Measurements from ENCODE around the gene ITGAL. TPM values are rescaled to one million over a fixed set of nuclear protein-coding genes. Genes with fewer than 3 reads are reported as not detected.
A peak's percentile ranks its signal among the peaks of the same experiment; 100 is the strongest.
"Not testable (repeated sequence)": the region's sequence is repeated elsewhere in the genome, so short reads cannot be mapped to it uniquely, and the experiment has no call there.

ITGAL gene
- total RNA-seq, 2 donors from 2014 or later, result 319 to 344 TPM

- Mint-ChIP-seq H3K4me3 (peak overlapping the region; percentile 91), H3K27me3 (no peaks in the 10 kb centered on the region), H3K27ac (peak overlapping the region; percentile 90), H3K36me3 (ENCODE audit: low read depth) (peaks cover 31% of the 10 kb centered on the region), H3K9me3 (peaks cover 3% of the 10 kb centered on the region), H3K4me1 (peaks cover 28% of the 10 kb centered on the region)
- no peak for ATAC-seq (replicated peaks)
These were observed 26.3 kb upstream of the ITGAL start for GRCh38 chr16:30446203-30446595.

- H3K4me1 Mint-ChIP-seq, result peaks cover 28% of the 10 kb centered on the region
- ATAC-seq (replicated peaks), result no peak
- H3K9me3 Mint-ChIP-seq, result peaks cover 3% of the 10 kb centered on the region
- peaks cover 31% of the 10 kb centered on the region for H3K36me3 Mint-ChIP-seq (ENCODE audit: low read depth)
- no peaks in the 10 kb centered on the region for H3K27me3 Mint-ChIP-seq
- H3K27ac Mint-ChIP-seq, result no peak overlapping the region
- no peak overlapping the region for H3K4me3 Mint-ChIP-seq
These were observed 24.9 kb upstream of the ITGAL start for GRCh38 chr16:30447512-30448226.

GRCh38 chr16:30449116-30449435 lies 23.5 kb upstream of the ITGAL start:
- H3K9me3 Mint-ChIP-seq, result peaks cover 3% of the 10 kb centered on the region
- no peak overlapping the region for H3K4me3 Mint-ChIP-seq
- ATAC-seq (replicated peaks), result no peak
- H3K27ac Mint-ChIP-seq, result no peak overlapping the region
- peaks cover 16% of the 10 kb centered on the region for H3K4me1 Mint-ChIP-seq
- H3K36me3 Mint-ChIP-seq (ENCODE audit: low read depth), result peaks cover 18% of the 10 kb centered on the region
- H3K27me3 Mint-ChIP-seq, result no peaks in the 10 kb centered on the region

GRCh38 chr16:30452709-30453580 lies 19.6 kb upstream of the ITGAL start:
- peaks cover 18% of the 10 kb centered on the region for H3K4me1 Mint-ChIP-seq
- H3K27ac Mint-ChIP-seq; ATAC-seq (replicated peaks); H3K9me3 Mint-ChIP-seq; H3K27me3 Mint-ChIP-seq; H3K4me3 Mint-ChIP-seq; H3K36me3 Mint-ChIP-seq (ENCODE audit: low read depth): not testable (repeated sequence)

- no peak for ATAC-seq (replicated peaks)
- Mint-ChIP-seq H3K4me1 (peaks cover 24% of the 10 kb centered on the region), H3K27me3 (no peaks in the 10 kb centered on the region), H3K4me3 (peak overlapping the region; percentile 79), H3K36me3 (ENCODE audit: low read depth) (peaks cover 9% of the 10 kb centered on the region), H3K27ac (peak overlapping the region; percentile 82), H3K9me3 (no peaks in the 10 kb centered on the region)
These were observed 16.2 kb upstream of the ITGAL start for GRCh38 chr16:30456302-30456701.

GRCh38 chr16:30457256-30457655 lies 15.3 kb upstream of the ITGAL start:
- Mint-ChIP-seq H3K4me1 (peaks cover 24% of the 10 kb centered on the region), H3K9me3 (no peaks in the 10 kb centered on the region), H3K27ac (no peak overlapping the region), H3K27me3 (no peaks in the 10 kb centered on the region), H3K36me3 (ENCODE audit: low read depth) (peaks cover 9% of the 10 kb centered on the region), H3K4me3 (peak overlapping the region; percentile 79)
- no peak for ATAC-seq (replicated peaks)

GRCh38 chr16:30457743-30458560 lies 14.6 kb upstream of the ITGAL start:
- no peaks in the 10 kb centered on the region for H3K9me3 Mint-ChIP-seq

GRCh38 chr16:30458561-30459394 lies 13.8 kb upstream of the ITGAL start:
- H3K27me3 Mint-ChIP-seq, result no peaks in the 10 kb centered on the region
- H3K9me3 Mint-ChIP-seq, result no peaks in the 10 kb centered on the region
- H3K27ac Mint-ChIP-seq, result peak overlapping the region; percentile 95
- H3K36me3 Mint-ChIP-seq (ENCODE audit: low read depth), result peaks cover 9% of the 10 kb centered on the region
- H3K4me3 Mint-ChIP-seq, result peak overlapping the region; percentile 79
- ATAC-seq (replicated peaks), result peak; percentile 98
- H3K4me1 Mint-ChIP-seq, result peaks cover 24% of the 10 kb centered on the region

More at GRCh38 chr16:30457743-30458560, 14.6 kb upstream of the ITGAL start:
- peaks cover 9% of the 10 kb centered on the region for H3K36me3 Mint-ChIP-seq (ENCODE audit: low read depth)
- ATAC-seq (replicated peaks), result no peak
- H3K27me3 Mint-ChIP-seq, result no peaks in the 10 kb centered on the region
- H3K27ac Mint-ChIP-seq, result peak overlapping the region; percentile 95
- peak overlapping the region; percentile 79 for H3K4me3 Mint-ChIP-seq
- H3K4me1 Mint-ChIP-seq, result peaks cover 24% of the 10 kb centered on the region

- Mint-ChIP-seq H3K9me3 (no peaks in the 10 kb centered on the region), H3K27ac (peak overlapping the region; percentile 95)
- ATAC-seq (replicated peaks), result peak; percentile 0
These were observed 13.1 kb upstream of the ITGAL start for GRCh38 chr16:30459456-30459855.

GRCh38 chr16:30461426-30461825 lies 11.1 kb upstream of the ITGAL start:
- H3K27ac Mint-ChIP-seq, result not testable (repeated sequence)
- H3K4me1 Mint-ChIP-seq, result peaks cover 29% of the 10 kb centered on the region

More at GRCh38 chr16:30459456-30459855, 13.1 kb upstream of the ITGAL start:
- H3K4me1 Mint-ChIP-seq, result peaks cover 24% of the 10 kb centered on the region
- H3K4me3 Mint-ChIP-seq, result peak overlapping the region; percentile 79
- no peaks in the 10 kb centered on the region for H3K27me3 Mint-ChIP-seq
- peaks cover 9% of the 10 kb centered on the region for H3K36me3 Mint-ChIP-seq (ENCODE audit: low read depth)

GRCh38 chr16:30464078-30464477 lies 8.5 kb upstream of the ITGAL start:
- ATAC-seq (replicated peaks), result no peak
- H3K27ac Mint-ChIP-seq, result no peak overlapping the region
- H3K4me3 Mint-ChIP-seq, result no peak overlapping the region
- no peaks in the 10 kb centered on the region for H3K27me3 Mint-ChIP-seq
- peaks cover 2% of the 10 kb centered on the region for H3K36me3 Mint-ChIP-seq (ENCODE audit: low read depth)
- no peaks in the 10 kb centered on the region for H3K9me3 Mint-ChIP-seq
- peaks cover 11% of the 10 kb centered on the region for H3K4me1 Mint-ChIP-seq

More at GRCh38 chr16:30461426-30461825, 11.1 kb upstream of the ITGAL start:
- not testable (repeated sequence) for H3K27me3 Mint-ChIP-seq; H3K36me3 Mint-ChIP-seq (ENCODE audit: low read depth); ATAC-seq (replicated peaks); H3K9me3 Mint-ChIP-seq; H3K4me3 Mint-ChIP-seq

GRCh38 chr16:30470170-30470512 lies 2.4 kb upstream of the ITGAL start:
- Mint-ChIP-seq H3K4me1 (peaks cover 26% of the 10 kb centered on the region), H3K27ac (peak overlapping the region; percentile 99), H3K9me3 (no peaks in the 10 kb centered on the region), H3K27me3 (no peaks in the 10 kb centered on the region), H3K4me3 (peak overlapping the region; percentile 94), H3K36me3 (ENCODE audit: low read depth) (peaks cover 38% of the 10 kb centered on the region)
- ATAC-seq (replicated peaks), result peak; percentile 48

- Mint-ChIP-seq H3K4me1 (peaks cover 30% of the 10 kb centered on the region), H3K36me3 (ENCODE audit: low read depth) (peaks cover 42% of the 10 kb centered on the region), H3K4me3 (peak overlapping the region; percentile 94), H3K27me3 (no peaks in the 10 kb centered on the region), H3K27ac (peak overlapping the region; percentile 99), H3K9me3 (no peaks in the 10 kb centered on the region)
- ATAC-seq (replicated peaks), result no peak
These were observed 1.9 kb upstream of the ITGAL start for GRCh38 chr16:30470632-30470995.

All from activated T-helper 17 cell treated with anti-CD3 and anti-CD28 coated beads, Interleukin-2, amount 50 U/mL, for 72 hours (primary cell).